HCT116 (cell line): Measurements from ENCODE around the gene PTPRC.

Source experiments
- CEBPB ChIP-seq: IDR thresholded peaks from 2 replicates; pipeline ENCODE4 v1.6.1; 2012; ENCODE audit warnings: low read depth
- EGR1 ChIP-seq: IDR thresholded peaks from 2 replicates; pipeline ENCODE4 v1.6.1; 2012; ENCODE audit warnings: low read depth
- EZH2 ChIP-seq: fragments of 200-600 bp; sonication (generic); IDR thresholded peaks from 2 replicates; pipeline ENCODE4 v1.6.1; 2017; ENCODE audit warnings: antibody characterized with exemption, mixed run types
- POLR2A ChIP-seq: IDR thresholded peaks from 2 replicates; pipeline ENCODE4 v1.7.0; 2011; ENCODE audit warnings: borderline replicate concordance; ENCODE audit not compliant: insufficient read depth, insufficient read length; ENCODE audit errors: extremely low read depth
- POLR2AphosphoS5 ChIP-seq: IDR thresholded peaks from 2 replicates; pipeline ENCODE4 v1.6.1; 2011; ENCODE audit warnings: mild to moderate bottlenecking, low read depth, low read length, moderate library complexity
- RAD21 ChIP-seq: IDR thresholded peaks from 2 replicates; pipeline ENCODE4 v1.6.1; 2012; ENCODE audit warnings: low read depth, mild to moderate bottlenecking
- SP1 ChIP-seq: IDR thresholded peaks from 2 replicates; pipeline ENCODE4 v1.6.1; 2012; ENCODE audit warnings: low read depth
- SRF ChIP-seq: IDR thresholded peaks from 2 replicates; pipeline ENCODE4 v1.6.1; 2012; ENCODE audit warnings: low read depth
- YY1 ChIP-seq: IDR thresholded peaks from 2 replicates; pipeline ENCODE4 v1.6.1; 2011; ENCODE audit warnings: low read length, low read depth, moderate library complexity, mild to moderate bottlenecking; ENCODE audit not compliant: insufficient replicate concordance; ENCODE audit errors: extremely low read depth
- TF ChIP-seq, protein P1 (sequence below), 3 experiments: fragments of 200-600 bp in 1 of 3; sonication (generic) in 1 of 3; IDR thresholded peaks in 2 of 3; conservative IDR thresholded peaks in 1 of 3; 2 replicates each; pipeline ENCODE4 v1.5.1; 2012 to 2017; ENCODE audit warnings: low read depth in 2 of 3, low read length in 2 of 3, antibody characterized with exemption in 1 of 3, borderline replicate concordance in 1 of 3, control low read depth in 1 of 3, mild to moderate bottlenecking in 1 of 3, mixed read lengths in 1 of 3, mixed run types in 1 of 3, moderate library complexity in 1 of 3; ENCODE audit not compliant: insufficient read depth in 1 of 3
- TF ChIP-seq, protein P2 (sequence below): IDR thresholded peaks from 2 replicates; pipeline ENCODE4 v1.6.1; 2012
- TF ChIP-seq, protein P3 (sequence below): IDR thresholded peaks from 2 replicates; pipeline ENCODE4 v1.6.1; 2011; ENCODE audit warnings: mild to moderate bottlenecking, low read length, moderate library complexity; ENCODE audit not compliant: insufficient replicate concordance; ENCODE audit errors: extremely low read depth
- TF ChIP-seq, protein P4 (sequence below): IDR thresholded peaks from 2 replicates; pipeline ENCODE4 v1.6.1; 2012; ENCODE audit warnings: low read depth
- TF ChIP-seq, protein P5 (sequence below): IDR thresholded peaks from 2 replicates; pipeline ENCODE4 v1.6.1; 2012

GRCh38 chr1:198771563-198772153 is 132.8 kb downstream of the PTPRC start:
- TF ChIP-seq, protein P1, sequence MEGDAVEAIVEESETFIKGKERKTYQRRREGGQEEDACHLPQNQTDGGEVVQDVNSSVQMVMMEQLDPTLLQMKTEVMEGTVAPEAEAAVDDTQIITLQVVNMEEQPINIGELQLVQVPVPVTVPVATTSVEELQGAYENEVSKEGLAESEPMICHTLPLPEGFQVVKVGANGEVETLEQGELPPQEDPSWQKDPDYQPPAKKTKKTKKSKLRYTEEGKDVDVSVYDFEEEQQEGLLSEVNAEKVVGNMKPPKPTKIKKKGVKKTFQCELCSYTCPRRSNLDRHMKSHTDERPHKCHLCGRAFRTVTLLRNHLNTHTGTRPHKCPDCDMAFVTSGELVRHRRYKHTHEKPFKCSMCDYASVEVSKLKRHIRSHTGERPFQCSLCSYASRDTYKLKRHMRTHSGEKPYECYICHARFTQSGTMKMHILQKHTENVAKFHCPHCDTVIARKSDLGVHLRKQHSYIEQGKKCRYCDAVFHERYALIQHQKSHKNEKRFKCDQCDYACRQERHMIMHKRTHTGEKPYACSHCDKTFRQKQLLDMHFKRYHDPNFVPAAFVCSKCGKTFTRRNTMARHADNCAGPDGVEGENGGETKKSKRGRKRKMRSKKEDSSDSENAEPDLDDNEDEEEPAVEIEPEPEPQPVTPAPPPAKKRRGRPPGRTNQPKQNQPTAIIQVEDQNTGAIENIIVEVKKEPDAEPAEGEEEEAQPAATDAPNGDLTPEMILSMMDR (IDR thresholded peaks at IDR 0.05 in 2 of 3, conservative IDR thresholded peaks at IDR 0.05 in 1 of 3; ENCODE audit: borderline replicate concordance in 1 of 3, insufficient read depth in 1 of 3, low read depth in 2 of 3, low read length in 2 of 3) = peak; percentile 51 to 83 (median 68)
- TF ChIP-seq POLR2AphosphoS5 (no peak), SP1 (no peak), RAD21 (peak; percentile 87), POLR2A (no peak), CEBPB (no peak), SRF (no peak), EZH2 (no peak), EGR1 (no peak), YY1 (no peak)
- TF ChIP-seq, protein P2, sequence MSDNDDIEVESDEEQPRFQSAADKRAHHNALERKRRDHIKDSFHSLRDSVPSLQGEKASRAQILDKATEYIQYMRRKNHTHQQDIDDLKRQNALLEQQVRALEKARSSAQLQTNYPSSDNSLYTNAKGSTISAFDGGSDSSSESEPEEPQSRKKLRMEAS = no peak
- TF ChIP-seq, protein P3, sequence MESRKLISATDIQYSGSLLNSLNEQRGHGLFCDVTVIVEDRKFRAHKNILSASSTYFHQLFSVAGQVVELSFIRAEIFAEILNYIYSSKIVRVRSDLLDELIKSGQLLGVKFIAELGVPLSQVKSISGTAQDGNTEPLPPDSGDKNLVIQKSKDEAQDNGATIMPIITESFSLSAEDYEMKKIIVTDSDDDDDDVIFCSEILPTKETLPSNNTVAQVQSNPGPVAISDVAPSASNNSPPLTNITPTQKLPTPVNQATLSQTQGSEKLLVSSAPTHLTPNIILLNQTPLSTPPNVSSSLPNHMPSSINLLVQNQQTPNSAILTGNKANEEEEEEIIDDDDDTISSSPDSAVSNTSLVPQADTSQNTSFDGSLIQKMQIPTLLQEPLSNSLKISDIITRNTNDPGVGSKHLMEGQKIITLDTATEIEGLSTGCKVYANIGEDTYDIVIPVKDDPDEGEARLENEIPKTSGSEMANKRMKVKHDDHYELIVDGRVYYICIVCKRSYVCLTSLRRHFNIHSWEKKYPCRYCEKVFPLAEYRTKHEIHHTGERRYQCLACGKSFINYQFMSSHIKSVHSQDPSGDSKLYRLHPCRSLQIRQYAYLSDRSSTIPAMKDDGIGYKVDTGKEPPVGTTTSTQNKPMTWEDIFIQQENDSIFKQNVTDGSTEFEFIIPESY = no peak
- TF ChIP-seq, protein P4, sequence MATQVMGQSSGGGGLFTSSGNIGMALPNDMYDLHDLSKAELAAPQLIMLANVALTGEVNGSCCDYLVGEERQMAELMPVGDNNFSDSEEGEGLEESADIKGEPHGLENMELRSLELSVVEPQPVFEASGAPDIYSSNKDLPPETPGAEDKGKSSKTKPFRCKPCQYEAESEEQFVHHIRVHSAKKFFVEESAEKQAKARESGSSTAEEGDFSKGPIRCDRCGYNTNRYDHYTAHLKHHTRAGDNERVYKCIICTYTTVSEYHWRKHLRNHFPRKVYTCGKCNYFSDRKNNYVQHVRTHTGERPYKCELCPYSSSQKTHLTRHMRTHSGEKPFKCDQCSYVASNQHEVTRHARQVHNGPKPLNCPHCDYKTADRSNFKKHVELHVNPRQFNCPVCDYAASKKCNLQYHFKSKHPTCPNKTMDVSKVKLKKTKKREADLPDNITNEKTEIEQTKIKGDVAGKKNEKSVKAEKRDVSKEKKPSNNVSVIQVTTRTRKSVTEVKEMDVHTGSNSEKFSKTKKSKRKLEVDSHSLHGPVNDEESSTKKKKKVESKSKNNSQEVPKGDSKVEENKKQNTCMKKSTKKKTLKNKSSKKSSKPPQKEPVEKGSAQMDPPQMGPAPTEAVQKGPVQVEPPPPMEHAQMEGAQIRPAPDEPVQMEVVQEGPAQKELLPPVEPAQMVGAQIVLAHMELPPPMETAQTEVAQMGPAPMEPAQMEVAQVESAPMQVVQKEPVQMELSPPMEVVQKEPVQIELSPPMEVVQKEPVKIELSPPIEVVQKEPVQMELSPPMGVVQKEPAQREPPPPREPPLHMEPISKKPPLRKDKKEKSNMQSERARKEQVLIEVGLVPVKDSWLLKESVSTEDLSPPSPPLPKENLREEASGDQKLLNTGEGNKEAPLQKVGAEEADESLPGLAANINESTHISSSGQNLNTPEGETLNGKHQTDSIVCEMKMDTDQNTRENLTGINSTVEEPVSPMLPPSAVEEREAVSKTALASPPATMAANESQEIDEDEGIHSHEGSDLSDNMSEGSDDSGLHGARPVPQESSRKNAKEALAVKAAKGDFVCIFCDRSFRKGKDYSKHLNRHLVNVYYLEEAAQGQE = no peak
- TF ChIP-seq, protein P5, sequence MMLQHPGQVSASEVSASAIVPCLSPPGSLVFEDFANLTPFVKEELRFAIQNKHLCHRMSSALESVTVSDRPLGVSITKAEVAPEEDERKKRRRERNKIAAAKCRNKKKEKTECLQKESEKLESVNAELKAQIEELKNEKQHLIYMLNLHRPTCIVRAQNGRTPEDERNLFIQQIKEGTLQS = no peak
